ENCODE measurements around the gene PDIA5.
A peak's percentile ranks its signal among the peaks of the same experiment; 100 is the strongest.

PDIA5 gene

DNA sequence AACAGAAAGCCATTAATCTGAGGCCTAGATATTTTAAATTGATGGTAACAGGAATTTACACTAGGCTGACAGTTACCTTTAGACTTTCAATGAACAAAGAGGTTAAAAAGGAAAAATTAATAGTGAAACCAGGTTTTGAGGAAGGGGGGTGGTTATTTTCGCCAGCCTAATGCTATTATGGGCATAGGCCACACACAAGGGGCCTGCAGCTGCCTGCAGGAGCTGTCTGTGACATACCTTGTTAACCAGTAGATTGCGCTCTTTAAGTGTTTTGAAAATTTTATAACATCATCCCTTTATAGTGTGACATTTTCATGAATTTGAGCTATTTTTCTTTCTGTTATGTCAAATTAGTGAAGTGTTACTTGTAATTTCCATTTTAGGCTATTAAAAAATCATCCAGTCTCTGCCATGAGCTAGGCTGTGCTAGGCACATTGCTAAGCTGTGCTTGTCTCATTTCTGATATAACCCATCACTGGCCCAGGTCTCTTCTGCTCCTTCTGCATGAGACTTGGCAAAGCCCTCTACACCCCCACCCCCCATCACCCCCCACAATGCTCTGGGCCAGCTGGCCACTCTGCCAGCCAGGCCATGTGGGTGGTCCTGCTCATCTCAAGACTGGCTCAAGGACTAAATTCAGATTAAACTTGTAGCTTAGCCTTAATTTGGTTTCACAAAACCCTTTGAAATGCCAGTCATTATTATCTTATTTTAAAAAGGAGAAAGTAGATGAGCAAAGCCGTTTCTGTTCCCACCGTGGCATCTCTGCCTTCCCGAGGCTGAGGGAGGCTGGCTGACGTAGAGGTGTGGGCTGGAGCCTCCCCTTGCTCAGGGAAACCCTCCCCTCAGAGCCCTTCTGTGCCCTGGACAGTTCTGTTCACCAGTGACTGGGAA, 86.5 kb downstream of the PDIA5 start:
- in situ Hi-C loops (cut with HindIII; ENCODE audit: low pct_ligation_motif_present, low pct_unique_long_range_greater_than_20kb, low sequenced_read_pairs): no loop called here
- no peak for DNase-seq

GRCh38 chr3:123154020-123154985, 87.5 kb downstream of the PDIA5 start:
- in situ Hi-C loops (cut with HindIII; ENCODE audit: low pct_ligation_motif_present, low pct_unique_long_range_greater_than_20kb, low sequenced_read_pairs): no loop called here
- no peak for DNase-seq

DNA sequence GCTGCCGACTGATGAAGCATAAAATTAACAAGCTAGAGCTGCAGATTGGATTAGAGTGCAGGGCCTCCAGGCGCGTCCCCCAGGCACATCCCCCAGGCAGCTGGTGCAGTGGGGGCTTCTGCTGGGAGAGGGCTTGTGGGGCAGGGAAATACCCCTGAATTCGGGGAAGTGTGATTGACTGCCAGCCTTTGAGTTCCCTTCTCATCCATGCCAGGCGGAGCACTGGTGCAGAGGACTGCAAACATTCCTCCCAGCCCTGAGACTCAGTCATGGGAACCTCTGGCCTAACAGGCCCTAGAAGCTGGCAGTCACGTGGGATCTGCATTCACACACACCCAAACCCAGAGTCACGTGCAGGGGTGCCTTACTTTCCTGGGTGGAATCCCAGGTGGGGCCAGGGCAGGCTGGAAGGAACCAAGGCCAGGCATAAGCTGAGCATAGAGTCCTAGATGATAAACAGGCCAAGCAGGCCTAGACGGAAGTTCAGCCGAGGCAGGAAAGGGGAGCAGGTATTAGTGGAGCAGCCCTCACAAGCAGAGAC, 88.7 kb downstream of the PDIA5 start:
- in situ Hi-C loops (cut with HindIII; ENCODE audit: low pct_ligation_motif_present, low pct_unique_long_range_greater_than_20kb, low sequenced_read_pairs): no loop called here
- no peak for DNase-seq

- in situ Hi-C loops (cut with HindIII; ENCODE audit: low pct_ligation_motif_present, low pct_unique_long_range_greater_than_20kb, low sequenced_read_pairs): no loop called here
- no peak for DNase-seq
Measured at GRCh38 chr3:123156276-123156995, 89.6 kb downstream of the PDIA5 start.

GRCh38 chr3:123157209-123157597, 90.4 kb downstream of the PDIA5 start:
- in situ Hi-C loops (cut with HindIII; ENCODE audit: low pct_ligation_motif_present, low pct_unique_long_range_greater_than_20kb, low sequenced_read_pairs): no loop called here
- no peak for DNase-seq

DNA sequence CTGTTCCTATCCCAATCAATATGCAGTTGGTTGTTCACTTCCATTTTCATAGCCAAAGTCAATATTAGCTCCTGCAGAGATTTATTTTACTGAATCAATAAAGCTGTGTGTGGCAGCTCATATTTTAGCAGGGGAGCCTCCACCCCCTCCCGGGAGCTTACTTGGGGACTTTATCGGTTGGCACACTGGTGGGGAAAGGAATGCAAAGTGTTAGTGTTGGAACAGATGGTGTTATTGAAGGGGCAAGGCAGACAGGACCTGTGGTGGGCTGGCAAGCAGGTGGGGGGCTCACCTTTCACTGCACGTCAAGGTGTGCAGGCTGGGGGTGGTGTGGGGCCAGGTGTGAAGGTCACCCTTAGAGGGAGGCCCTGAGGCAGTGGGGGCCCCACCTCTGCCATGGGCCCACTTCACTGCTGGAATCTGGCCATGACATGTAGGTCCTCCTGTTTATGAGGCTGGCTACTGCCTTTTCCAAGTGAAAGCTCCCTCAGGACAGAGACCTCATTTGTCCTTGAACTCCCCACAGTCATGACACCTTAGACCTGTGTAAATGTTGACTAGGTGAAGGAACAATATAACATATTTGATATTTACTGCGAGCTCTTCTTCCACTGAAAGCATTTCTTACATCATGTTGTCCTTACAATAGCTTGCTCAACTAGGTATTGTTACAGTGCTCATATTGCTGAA, 90.9 kb downstream of the PDIA5 start:
- no peak for DNase-seq
- in situ Hi-C loops (cut with HindIII; ENCODE audit: low pct_ligation_motif_present, low pct_unique_long_range_greater_than_20kb, low sequenced_read_pairs): no loop called here

GRCh38 chr3:123158330-123158729, 91.5 kb downstream of the PDIA5 start:
- no peak for DNase-seq
- in situ Hi-C loops (cut with HindIII; ENCODE audit: low pct_ligation_motif_present, low pct_unique_long_range_greater_than_20kb, low sequenced_read_pairs): no loop called here

GRCh38 chr3:123158899-123159390, 92.1 kb downstream of the PDIA5 start:
- DNase-seq: no peak
- in situ Hi-C loops (cut with HindIII; ENCODE audit: low pct_ligation_motif_present, low pct_unique_long_range_greater_than_20kb, low sequenced_read_pairs): no loop called here

GRCh38 chr3:123159926-123160635, 93.3 kb downstream of the PDIA5 start:
- no peak for DNase-seq
- in situ Hi-C loops (cut with HindIII; ENCODE audit: low pct_ligation_motif_present, low pct_unique_long_range_greater_than_20kb, low sequenced_read_pairs): no loop called here

GRCh38 chr3:123161167-123161566, 94.3 kb downstream of the PDIA5 start:
- in situ Hi-C loops (cut with HindIII; ENCODE audit: low pct_ligation_motif_present, low pct_unique_long_range_greater_than_20kb, low sequenced_read_pairs): no loop called here
- no peak for DNase-seq

DNA sequence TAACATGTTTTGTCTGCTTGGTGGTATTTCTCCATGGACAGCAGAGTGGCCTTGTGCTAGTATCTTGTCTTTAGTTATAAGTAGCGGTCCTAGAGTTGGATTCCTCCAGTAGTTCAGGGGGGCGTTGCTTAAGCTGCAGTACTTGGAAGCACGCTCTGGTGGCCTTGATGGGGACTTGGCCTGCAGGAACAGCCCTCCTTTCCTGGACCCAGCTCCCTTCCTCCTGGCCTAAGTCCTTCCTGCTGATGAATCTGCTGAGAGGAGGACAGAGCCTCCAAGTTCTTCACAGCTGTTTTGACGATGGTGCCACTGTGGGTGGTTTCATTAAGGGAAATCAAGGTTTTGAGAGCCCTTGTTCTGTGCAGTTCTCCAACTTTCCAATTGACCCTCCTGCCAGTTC, 96.3 kb downstream of the PDIA5 start:
- no peak for DNase-seq
- in situ Hi-C loops (cut with HindIII; ENCODE audit: low pct_ligation_motif_present, low pct_unique_long_range_greater_than_20kb, low sequenced_read_pairs): no loop called here

- in situ Hi-C loops (cut with HindIII; ENCODE audit: low pct_ligation_motif_present, low pct_unique_long_range_greater_than_20kb, low sequenced_read_pairs): no loop called here
Measured at GRCh38 chr3:123165163-123165562, 98.3 kb downstream of the PDIA5 start.

DNA sequence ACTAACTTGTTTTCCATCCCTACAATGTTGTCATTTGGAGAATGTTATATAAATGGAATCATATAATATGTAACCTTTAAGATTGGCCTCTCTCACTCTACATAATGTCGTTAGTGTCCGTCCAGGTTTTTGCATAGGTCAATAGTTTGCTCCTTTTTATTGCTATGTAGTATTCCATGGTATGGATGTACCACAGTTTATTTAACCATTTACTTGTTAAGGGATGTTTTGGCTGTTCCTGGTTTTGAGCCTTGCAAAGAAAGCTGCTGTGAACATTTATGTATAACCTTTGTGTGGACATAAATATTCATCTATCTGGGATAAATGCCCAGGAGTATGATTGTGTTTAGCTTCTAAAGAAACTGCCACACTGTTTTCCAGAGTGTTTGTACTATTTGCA, 100.9 kb downstream of the PDIA5 start:
- no peak for DNase-seq

More at GRCh38 chr3:123165163-123165562, 98.3 kb downstream of the PDIA5 start:
- no peak for DNase-seq

DNA sequence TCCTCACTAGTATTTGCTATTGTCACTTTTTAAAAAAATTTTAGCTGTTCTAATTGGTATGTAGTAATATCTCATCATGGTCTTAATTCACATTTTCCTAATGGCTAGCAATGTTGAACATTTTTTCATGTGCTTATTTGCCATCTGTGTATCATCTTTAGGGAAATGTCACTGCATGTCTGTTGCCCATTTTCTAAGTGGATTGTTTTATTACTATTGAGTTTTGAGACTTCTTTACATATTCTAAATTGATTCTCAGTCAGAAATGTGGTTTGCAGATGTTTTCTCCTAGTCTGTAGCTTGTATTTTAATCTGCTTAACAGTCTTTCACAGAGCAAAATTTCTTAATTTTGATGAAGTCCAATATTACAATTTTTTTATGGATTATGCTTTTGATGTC, 101.3 kb downstream of the PDIA5 start:
- in situ Hi-C loops (cut with HindIII; ENCODE audit: low pct_ligation_motif_present, low pct_unique_long_range_greater_than_20kb, low sequenced_read_pairs): no loop called here

More for the DNA sequence above, 100.9 kb downstream of the PDIA5 start:
- in situ Hi-C loops (cut with HindIII; ENCODE audit: low pct_ligation_motif_present, low pct_unique_long_range_greater_than_20kb, low sequenced_read_pairs): no loop called here

GRCh38 chr3:123168605-123169004, 101.8 kb downstream of the PDIA5 start:
- in situ Hi-C loops (cut with HindIII; ENCODE audit: low pct_ligation_motif_present, low pct_unique_long_range_greater_than_20kb, low sequenced_read_pairs): no loop called here
- no peak for DNase-seq

More for the DNA sequence above, 101.3 kb downstream of the PDIA5 start:
- DNase-seq: no peak

GRCh38 chr3:123169492-123169929, 102.7 kb downstream of the PDIA5 start:
- in situ Hi-C loops (cut with HindIII; ENCODE audit: low pct_ligation_motif_present, low pct_unique_long_range_greater_than_20kb, low sequenced_read_pairs): no loop called here
- DNase-seq: peak; percentile 60

DNA sequence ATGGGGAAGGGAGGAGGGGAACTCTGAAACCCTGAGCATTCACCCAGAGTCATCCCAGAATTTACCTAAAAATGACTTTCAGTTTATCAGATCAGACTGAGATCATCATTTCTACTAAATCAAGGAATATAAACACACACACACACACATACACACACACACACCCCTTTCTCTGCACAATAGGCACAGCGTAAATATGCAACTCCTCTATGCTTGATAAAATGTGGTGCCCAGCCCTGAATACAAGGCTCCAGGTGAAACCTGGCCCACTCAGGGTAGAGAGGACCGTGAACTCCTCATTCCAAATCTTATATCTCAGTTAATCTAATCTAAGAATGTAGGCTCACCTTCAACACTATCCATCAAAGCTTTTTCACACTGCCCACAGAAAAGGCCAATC, 103.1 kb downstream of the PDIA5 start:
- in situ Hi-C loops (cut with HindIII; ENCODE audit: low pct_ligation_motif_present, low pct_unique_long_range_greater_than_20kb, low sequenced_read_pairs): no loop called here
- DNase-seq: no peak

All from ACHN (cell line).